GM18519 (cell line): Measurements from ENCODE around the gene SOX5.

Experiments
- ATAC-seq: cut with Tn5 transposase; IDR thresholded peaks from one replicate; pipeline ENCODE4 v1.9.1; 2021; ENCODE audit warnings: mild to moderate bottlenecking, moderate library complexity; ENCODE audit not compliant: unreplicated experiment, low FRiP score

The SOX5 gene

GRCh38 chr12:23561364-23562345 is 387.8 kb downstream of the SOX5 start:
- no peak for ATAC-seq

GRCh38 chr12:23560611-23561010 is 388.9 kb downstream of the SOX5 start:
- ATAC-seq, result no peak

DNA sequence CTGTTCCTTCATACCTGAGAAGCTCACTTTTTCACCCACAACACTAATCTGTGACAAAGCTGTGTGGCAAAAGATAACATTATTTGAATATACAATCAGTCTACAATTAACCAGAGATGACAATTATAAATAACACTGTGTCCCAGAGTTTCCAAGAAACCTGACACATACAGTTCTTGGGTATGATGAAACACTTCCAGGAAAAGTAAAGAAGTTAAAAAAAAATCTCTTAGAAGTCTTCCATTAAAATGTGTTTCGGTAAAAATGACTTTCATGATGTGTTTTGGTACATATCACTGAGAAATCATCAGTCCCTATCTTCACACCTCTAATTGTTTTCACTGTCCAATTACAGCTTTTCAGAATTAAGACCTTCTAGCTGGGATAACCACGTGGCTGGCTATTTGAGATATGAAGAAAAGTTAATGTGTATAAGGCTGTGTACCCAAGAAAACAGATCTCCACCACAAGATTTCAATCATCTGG is 390.2 kb downstream of the SOX5 start:
- ATAC-seq, result no peak

DNA sequence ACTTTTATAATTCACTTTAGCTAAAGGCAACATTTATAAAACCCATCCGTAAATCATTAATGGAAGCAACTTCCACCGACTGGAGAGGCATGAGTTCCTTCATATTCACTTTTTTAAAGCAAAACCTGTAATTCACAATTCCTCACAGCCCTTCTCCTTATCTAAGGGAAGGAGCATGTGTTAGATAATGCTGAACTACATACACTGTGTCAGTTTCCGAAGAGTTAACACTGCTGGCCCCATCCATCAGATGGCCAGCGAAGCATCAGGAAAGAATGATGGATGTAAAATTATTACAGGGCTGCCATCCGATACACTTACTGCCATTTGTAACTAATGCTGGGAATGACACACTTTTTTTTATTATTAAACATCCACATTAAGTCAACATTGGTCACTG is 392.8 kb downstream of the SOX5 start:
- ATAC-seq, result no peak

DNA sequence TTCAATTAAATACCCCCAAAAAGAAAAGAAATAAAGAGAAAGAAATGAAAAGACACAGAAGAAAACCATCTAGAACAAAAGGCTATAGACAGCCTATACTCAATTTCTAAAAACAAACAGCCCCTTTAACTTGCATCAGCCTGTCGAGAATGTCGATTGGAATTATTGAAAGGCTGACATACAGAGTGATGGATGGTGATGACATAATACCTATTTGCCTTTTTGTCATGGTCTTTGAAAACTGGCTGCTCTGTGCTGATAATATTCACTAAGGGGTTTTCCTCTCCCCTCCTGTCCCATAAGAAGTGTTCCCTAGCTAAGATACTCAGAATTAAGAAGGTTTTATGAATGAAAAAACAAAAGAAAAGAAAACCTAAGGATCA is 393.7 kb downstream of the SOX5 start:
- no peak for ATAC-seq

DNA sequence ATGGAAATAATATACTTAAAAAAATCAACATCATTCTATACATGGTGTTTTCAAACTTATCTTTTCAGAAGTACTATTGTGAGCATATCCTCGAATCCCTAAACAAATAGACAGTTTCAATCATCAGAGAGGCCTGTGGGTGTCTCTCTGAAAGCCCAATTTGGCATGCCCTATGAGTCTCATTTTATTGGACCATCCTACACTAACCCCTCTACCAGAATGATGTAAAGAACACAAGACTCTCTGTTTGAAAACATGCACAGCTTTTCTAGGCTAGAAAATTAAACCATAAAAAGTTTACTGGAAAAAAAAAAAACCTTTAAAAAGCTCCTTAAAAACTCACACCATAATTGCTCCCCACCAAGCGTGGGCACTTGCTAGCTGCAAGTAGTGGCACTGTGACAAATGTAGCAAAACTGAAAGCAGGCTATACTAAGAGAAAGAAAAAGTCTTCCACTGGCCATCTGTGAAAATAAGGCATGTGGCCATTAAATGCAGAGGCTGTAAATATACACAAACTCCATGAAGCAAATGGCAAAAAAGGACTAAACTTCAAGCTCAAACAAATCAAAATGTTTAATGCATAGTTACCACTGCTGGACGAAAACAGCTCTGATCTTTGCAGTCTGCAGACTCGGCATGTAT is 394.2 kb downstream of the SOX5 start:
- ATAC-seq, result no peak

DNA sequence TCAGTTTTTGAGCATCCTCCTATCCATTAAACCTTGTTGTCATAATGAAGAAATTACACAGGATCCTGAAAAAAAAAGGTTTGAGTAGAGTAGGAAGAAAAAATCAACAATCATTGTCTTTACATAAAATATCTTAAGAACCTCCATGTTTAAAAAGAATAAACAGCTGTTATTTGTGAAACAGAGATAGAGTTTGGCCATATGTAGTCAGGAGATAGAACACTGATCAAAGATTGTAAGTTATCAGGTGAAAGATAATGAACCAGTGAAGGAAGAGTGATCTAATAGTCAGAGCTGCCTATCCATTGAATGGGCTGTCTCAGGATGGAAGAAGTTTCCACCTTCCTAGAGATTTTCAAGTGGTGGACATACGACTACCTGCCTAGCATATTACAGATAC is 397.1 kb downstream of the SOX5 start:
- ATAC-seq, result no peak

GRCh38 chr12:23550753-23551152 is 398.7 kb downstream of the SOX5 start:
- ATAC-seq, result no peak

- ATAC-seq, result no peak
These were observed 400.7 kb downstream of the SOX5 start for GRCh38 chr12:23548742-23549141.

DNA sequence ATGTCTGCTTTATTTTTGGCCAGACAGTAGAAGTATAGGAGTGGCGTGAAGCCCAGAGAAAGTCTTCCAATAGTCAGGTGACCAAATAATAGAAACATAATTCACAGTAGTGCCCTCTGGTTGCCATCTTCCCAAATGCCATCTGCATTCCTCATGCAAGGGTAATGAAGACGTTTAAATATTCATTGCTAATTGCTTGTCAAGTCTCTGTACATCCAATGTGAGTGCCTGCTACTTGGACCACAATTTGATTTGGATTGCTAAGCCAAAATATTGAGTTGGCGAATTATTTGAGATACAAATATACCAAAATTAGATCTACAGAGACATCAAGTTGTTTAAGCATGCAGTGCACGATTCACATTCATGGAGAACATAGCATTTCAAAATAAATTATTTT is 402.7 kb downstream of the SOX5 start:
- no peak for ATAC-seq

GRCh38 chr12:23543767-23544166 is 405.7 kb downstream of the SOX5 start:
- no peak for ATAC-seq

DNA sequence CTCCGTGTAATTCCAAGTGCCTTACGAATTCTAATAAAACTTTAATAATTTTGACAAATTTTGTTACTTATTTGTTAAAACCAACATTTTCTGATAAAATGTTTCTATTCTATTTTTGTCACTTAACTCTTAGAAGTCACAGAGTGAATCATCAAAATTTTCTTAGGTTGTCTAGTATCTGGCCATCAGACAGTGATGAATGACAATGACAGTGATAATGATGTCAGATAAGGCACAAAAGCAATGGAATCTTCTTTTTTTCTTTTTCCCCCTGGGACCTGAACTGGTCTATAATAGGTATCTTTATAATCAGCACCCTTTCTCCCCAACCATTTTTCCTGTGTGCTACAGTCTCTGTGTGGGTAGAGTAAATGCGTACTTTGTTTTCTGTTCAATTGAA is 407.3 kb downstream of the SOX5 start:
- ATAC-seq, result no peak

GRCh38 chr12:23540572-23540971 is 408.9 kb downstream of the SOX5 start:
- ATAC-seq, result no peak

DNA sequence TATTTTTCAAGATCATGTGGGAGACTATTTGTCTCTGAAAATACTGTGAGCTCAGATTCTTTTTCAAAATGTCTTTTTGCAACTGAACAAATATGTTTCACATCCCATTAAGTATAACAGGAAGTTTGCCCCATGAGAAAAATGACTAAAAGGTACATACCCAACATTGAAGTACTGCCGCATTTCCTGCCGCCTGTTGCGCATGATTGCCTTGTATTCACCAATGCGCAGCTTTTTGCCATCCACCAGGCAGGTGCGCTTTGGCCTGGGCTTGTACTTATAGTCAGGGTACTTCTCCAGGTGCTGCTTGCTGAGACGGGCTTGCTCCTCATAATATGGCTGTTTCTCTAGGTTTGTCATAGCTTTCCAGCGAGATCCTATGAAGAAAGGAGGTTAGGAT is 413.2 kb downstream of the SOX5 start:
- no peak for ATAC-seq

GRCh38 chr12:23535441-23535840 is 414.0 kb downstream of the SOX5 start:
- no peak for ATAC-seq

- no peak for ATAC-seq
These were observed 415.3 kb downstream of the SOX5 start for GRCh38 chr12:23534196-23534595.

DNA sequence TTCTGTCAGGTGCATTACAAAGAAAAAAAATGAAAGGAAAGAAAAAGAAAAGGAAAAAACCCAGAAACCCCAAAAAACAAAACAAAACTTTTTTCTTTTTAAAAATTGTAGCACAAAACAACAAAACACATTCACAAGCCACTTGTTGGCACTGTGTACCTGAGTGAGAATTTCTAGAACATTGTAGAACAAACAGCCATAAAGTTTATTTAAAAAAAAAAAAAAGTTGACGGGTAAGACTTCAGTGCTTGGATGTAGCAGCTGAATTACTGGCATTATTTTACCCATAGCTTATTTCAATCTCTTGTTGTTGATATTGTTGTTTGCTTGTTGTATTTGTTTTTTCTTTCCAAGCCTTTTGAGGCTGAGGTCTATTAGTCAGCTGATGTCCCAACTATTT is 415.8 kb downstream of the SOX5 start:
- no peak for ATAC-seq

DNA sequence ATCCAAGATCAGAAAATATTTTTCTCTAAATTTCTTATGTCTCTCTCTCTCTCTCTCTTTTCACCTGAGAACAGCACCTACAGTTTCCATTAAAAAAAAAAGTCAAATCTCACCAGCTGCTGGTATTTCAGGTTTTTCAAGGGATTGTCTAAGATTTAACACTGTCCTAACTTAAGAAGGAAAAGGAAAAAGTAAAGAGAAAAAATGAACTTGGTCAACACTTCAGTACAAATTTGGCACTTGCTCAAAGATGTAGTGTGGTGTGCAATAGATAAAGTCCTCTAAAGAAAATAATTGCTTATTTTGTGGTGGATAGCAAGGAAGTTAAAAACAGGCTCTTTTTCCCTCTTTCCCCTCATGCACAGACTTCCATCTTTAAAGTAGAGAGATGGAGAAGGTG is 416.2 kb downstream of the SOX5 start:
- no peak for ATAC-seq

- no peak for ATAC-seq
These were observed 421.2 kb downstream of the SOX5 start for GRCh38 chr12:23528316-23528715.

DNA sequence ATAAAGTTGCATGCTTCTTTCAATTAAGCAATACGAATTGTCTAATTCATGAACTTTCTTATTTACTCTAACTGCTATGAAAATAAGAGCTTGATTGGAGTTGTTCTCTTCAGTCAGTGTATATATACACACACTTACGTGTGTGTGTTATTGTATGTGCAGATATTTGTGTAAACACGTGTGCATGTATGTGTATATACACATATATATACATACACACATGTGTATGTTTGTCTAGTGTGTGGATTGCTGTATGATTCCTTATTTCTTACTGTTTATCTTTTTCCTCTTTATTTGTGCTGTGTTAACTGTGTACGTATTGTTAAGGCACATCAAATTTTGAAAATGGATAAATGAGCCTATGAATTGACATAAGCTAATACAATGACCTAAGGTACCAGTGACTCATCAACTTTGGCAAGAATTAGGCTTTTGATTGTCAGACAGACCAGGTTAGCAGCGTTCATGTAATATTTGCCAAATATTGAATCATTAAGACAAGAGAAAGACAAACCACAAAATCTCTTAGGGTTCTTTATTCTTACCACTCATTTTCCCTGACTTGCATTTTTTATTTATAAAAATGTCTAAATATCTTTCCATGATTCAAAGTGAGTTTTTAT is 423.9 kb downstream of the SOX5 start:
- no peak for ATAC-seq

GRCh38 chr12:23523339-23523738 is 426.1 kb downstream of the SOX5 start:
- no peak for ATAC-seq
